Muscle layer of duodenum (tissue), 2 donors: ENCODE results near the gene CEP78.
"Not testable (repeated sequence)": the region's sequence is repeated elsewhere in the genome, so short reads cannot be mapped to it uniquely, and the experiment has no call there.

Source experiments
- H3K27ac ChIP-seq: one replicate; pipeline ENCODE4 v1.7.0; 2013; ENCODE audit warnings: mild to moderate bottlenecking, low read length
- H3K27me3 ChIP-seq: one replicate; pipeline ENCODE4 v1.7.0; 2013; ENCODE audit warnings: low read depth, mild to moderate bottlenecking, control low read depth, low read length
- H3K36me3 ChIP-seq, 2 donors: one replicate each; pipeline ENCODE4 v1.7.0; 2013; ENCODE audit warnings: low read length in 2 of 2, control low read depth in 1 of 2, mild to moderate bottlenecking in 1 of 2; ENCODE audit not compliant: insufficient read depth in 2 of 2, control insufficient read depth in 1 of 2
- H3K4me1 ChIP-seq, 2 donors: one replicate each; pipeline ENCODE4 v1.7.0; 2013; ENCODE audit warnings: low read length in 2 of 2, mild to moderate bottlenecking in 2 of 2, control low read depth in 1 of 2, moderate library complexity in 1 of 2; ENCODE audit not compliant: insufficient read depth in 2 of 2, control insufficient read depth in 1 of 2
- H3K4me3 ChIP-seq, 2 donors: one replicate each; pipeline ENCODE4 v1.7.0; 2013; ENCODE audit warnings: low read length in 2 of 2, low read depth in 1 of 2, mild to moderate bottlenecking in 1 of 2
- H3K9me3 ChIP-seq, 2 donors: one replicate each; pipeline ENCODE4 v1.7.0; 2013; ENCODE audit warnings: low read length in 2 of 2, control low read depth in 1 of 2, mild to moderate bottlenecking in 1 of 2; ENCODE audit not compliant: control insufficient read depth in 1 of 2
- donor health status: healthy.

Gene CEP78, protein sequence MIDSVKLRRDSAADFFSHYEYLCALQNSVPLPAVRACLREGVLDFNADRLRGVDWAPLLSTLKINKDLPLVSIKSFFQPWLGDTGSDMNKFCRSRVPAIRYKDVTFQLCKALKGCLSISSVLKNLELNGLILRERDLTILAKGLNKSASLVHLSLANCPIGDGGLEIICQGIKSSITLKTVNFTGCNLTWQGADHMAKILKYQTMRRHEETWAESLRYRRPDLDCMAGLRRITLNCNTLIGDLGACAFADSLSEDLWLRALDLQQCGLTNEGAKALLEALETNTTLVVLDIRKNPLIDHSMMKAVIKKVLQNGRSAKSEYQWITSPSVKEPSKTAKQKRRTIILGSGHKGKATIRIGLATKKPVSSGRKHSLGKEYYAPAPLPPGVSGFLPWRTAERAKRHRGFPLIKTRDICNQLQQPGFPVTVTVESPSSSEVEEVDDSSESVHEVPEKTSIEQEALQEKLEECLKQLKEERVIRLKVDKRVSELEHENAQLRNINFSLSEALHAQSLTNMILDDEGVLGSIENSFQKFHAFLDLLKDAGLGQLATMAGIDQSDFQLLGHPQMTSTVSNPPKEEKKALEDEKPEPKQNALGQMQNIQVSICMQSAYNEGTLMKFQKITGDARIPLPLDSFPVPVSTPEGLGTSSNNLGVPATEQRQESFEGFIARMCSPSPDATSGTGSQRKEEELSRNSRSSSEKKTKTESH

DNA sequence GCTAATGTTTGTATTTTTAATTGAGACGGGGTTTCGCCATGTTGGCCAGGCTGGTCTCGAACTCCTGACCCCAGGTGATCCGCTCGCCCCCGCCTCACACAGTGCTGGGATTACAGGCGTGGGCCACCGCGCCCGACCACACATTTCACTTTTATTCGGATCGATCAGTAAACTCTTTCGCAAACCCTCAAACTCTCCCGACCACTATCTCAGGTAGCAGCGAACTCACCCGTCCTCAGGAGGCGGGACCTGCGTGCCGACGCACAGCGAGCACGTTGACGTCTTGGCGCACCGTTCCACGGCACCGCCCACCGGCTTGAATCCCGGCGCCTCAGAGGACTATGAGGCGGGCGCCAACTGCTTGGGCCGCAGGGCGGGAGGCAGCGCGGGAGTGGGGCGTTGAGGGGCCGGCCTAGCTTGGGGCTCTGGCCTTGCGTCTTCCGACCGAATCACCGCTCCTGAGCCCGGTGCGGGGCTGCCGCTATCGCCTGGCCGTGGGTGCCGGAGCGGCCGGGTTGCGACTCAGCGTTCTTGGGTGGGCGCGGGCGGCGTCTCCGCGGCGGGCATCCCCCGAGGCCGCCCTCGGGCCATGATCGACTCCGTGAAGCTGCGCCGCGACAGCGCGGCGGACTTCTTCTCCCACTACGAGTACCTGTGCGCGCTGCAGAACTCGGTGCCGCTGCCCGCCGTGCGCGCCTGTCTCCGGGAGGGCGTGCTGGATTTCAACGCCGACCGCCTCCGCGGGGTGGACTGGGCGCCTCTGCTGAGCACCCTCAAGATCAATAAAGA, at the start of gene CEP78:
CEP78 (plus strand) TSS at position 314 of the 789 bp plus-strand sequence; CDS start at position 590, 276 bp downstream.
- peak within 1 kb of the TSS; percentile 62 to 90 for H3K4me3 ChIP-seq
- no peaks in the 10 kb centered on the region for H3K4me1 ChIP-seq
- H3K27ac ChIP-seq = no peak within 1 kb of the TSS
- no peaks in the 10 kb centered on the region for H3K36me3 ChIP-seq
- no peaks in the 10 kb centered on the region for H3K9me3 ChIP-seq
- no peaks in the 10 kb centered on the region for H3K27me3 ChIP-seq

GRCh38 chr9:78187763-78188484, 48.0 kb upstream of the CEP78 start:
- H3K4me3 ChIP-seq = no peak overlapping the region
- no peak overlapping the region for H3K27ac ChIP-seq
- no peaks in the 10 kb centered on the region for H3K4me1 ChIP-seq
- no peaks in the 10 kb centered on the region for H3K36me3 ChIP-seq
- no peaks in the 10 kb centered on the region for H3K9me3 ChIP-seq
- H3K27me3 ChIP-seq = no peaks in the 10 kb centered on the region

GRCh38 chr9:78188594-78188993, 47.3 kb upstream of the CEP78 start:
- Histone ChIP-seq H3K27me3 (no peaks in the 10 kb centered on the region), H3K27ac (no peak overlapping the region), H3K36me3 (no peaks in the 10 kb centered on the region), H3K9me3 (no peaks in the 10 kb centered on the region), H3K4me3 (no peak overlapping the region), H3K4me1 (no peaks in the 10 kb centered on the region)

- no peaks in the 10 kb centered on the region for H3K27me3 ChIP-seq
- H3K9me3 ChIP-seq = no peaks in the 10 kb centered on the region
- no peak overlapping the region for H3K4me3 ChIP-seq
- H3K4me1 ChIP-seq = no peaks in the 10 kb centered on the region
- H3K36me3 ChIP-seq = no peaks in the 10 kb centered on the region
- H3K27ac ChIP-seq = no peak overlapping the region
Measured at GRCh38 chr9:78189001-78189400, 46.9 kb upstream of the CEP78 start.

GRCh38 chr9:78189461-78189860, 46.4 kb upstream of the CEP78 start:
- H3K9me3 ChIP-seq = no peaks in the 10 kb centered on the region
- no peak overlapping the region for H3K4me3 ChIP-seq

DNA sequence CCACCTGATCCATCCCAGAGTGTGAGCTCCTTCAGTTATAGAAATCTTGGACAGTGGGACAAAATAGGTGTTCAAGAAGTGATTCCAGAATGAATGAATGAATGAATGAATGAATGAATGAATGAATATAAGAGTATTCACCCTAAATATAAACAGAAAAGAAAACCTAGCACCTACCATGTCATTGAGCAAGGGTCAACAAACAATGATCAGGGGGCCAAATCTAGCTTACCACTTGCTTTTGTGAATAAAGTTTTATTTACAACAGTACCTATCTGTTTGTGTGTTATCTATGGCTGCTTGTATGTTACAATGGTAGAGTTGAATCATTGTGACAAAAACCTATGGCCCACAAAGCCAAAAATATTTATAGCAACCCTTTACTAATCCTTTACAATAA, 43.9 kb upstream of the CEP78 start:
- Histone ChIP-seq H3K4me1 (no peaks in the 10 kb centered on the region), H3K27ac (no peak overlapping the region), H3K27me3 (no peaks in the 10 kb centered on the region), H3K4me3 (no peak overlapping the region), H3K9me3 (no peaks in the 10 kb centered on the region), H3K36me3 (no peaks in the 10 kb centered on the region)

More at GRCh38 chr9:78189461-78189860, 46.4 kb upstream of the CEP78 start:
- no peaks in the 10 kb centered on the region for H3K36me3 ChIP-seq
- H3K4me1 ChIP-seq = no peaks in the 10 kb centered on the region
- no peaks in the 10 kb centered on the region for H3K27me3 ChIP-seq
- no peak overlapping the region for H3K27ac ChIP-seq

DNA sequence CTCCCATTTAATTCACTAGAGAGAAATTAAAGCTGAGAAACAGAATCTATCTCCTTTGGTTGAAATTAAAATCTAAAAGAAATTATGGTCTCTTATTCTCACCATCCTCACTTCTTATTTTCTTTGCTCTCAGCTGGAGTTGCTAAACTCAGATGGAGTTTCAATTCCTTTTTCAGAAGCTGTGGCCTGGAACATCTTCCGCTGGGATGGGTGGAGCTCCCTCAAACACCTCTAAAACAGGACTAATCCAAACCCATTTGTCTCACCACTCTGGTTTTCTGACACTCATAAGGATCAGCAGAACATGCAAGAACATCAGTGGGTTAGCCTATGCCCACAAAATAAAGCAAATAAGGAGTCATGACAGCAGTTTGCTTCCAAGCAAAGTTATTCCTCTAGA, 39.6 kb upstream of the CEP78 start:
- Histone ChIP-seq H3K9me3 (no peaks in the 10 kb centered on the region), H3K27ac (no peak overlapping the region), H3K27me3 (no peaks in the 10 kb centered on the region), H3K4me3 (no peak overlapping the region), H3K4me1 (no peaks in the 10 kb centered on the region), H3K36me3 (no peaks in the 10 kb centered on the region)

- H3K36me3 ChIP-seq, H3K4me3 ChIP-seq, H3K27me3 ChIP-seq, H3K9me3 ChIP-seq, H3K4me1 ChIP-seq, H3K27ac ChIP-seq: not testable (repeated sequence)
Measured at GRCh38 chr9:78201158-78201777, 34.6 kb upstream of the CEP78 start.

DNA sequence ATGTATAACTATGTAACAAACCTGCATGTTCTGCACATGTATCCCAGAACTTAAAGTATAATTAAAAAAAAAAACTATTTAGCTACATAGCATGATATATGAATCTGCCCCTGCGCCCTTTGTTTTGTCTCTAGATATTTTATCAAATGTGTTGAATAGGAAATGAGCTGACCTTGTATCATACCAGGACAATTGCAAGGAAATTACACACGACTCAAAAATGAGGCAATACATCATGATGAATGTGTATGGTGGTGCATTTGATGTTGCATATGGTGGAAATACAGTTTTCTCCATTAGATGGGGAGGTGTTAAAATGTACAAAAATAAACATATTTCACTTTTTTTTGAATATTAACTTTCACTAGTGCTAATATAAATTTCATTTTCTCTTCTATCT, 28.6 kb upstream of the CEP78 start:
- no peak overlapping the region for H3K27ac ChIP-seq
- no peaks in the 10 kb centered on the region for H3K4me1 ChIP-seq
- no peaks in the 10 kb centered on the region for H3K9me3 ChIP-seq
- H3K4me3 ChIP-seq = no peak overlapping the region
- H3K27me3 ChIP-seq = no peaks in the 10 kb centered on the region
- no peaks in the 10 kb centered on the region for H3K36me3 ChIP-seq

- no peak overlapping the region for H3K27ac ChIP-seq
- H3K4me3 ChIP-seq = no peak overlapping the region
- no peaks in the 10 kb centered on the region for H3K4me1 ChIP-seq
- no peaks in the 10 kb centered on the region for H3K27me3 ChIP-seq
- no peaks in the 10 kb centered on the region for H3K9me3 ChIP-seq
- no peaks in the 10 kb centered on the region for H3K36me3 ChIP-seq
Measured at GRCh38 chr9:78207901-78208300, 28.0 kb upstream of the CEP78 start.
